Neural progenitor cell (in vitro differentiated cells): ENCODE data around the gene GLI2. TPM values are rescaled to one million over a fixed set of nuclear protein-coding genes. Genes with fewer than 3 reads are reported as not detected.

Experiments
- DNase-seq: peaks from one replicate; pipeline ENCODE4 v3.0.0-alpha.2; 2016; ENCODE audit warnings: low spot score
- H2AFZ ChIP-seq: fragments of 200-600 bp; sonication (generic); replicated peaks from 2 replicates; pipeline ENCODE4 v1.6.1; 2016; ENCODE audit warnings: antibody characterized with exemption
- H3F3A ChIP-seq: fragments of 200-600 bp; sonication (generic); 2 replicates; pipeline ENCODE4 v1.6.1; 2016; ENCODE audit warnings: antibody characterized with exemption, low read depth
- H3K27ac ChIP-seq: fragments of 200-600 bp; sonication (generic); 2 replicates; pipeline ENCODE4 v1.5.1; 2016; ENCODE audit warnings: mild to moderate bottlenecking
- H3K27me3 ChIP-seq: fragments of 200-600 bp; sonication (generic); 2 replicates; pipeline ENCODE4 v1.6.1; 2016; ENCODE audit warnings: mild to moderate bottlenecking, moderate library complexity
- H3K36me3 ChIP-seq: fragments of 200-600 bp; sonication (generic); 2 replicates; pipeline ENCODE4 v1.5.1; 2016
- H3K4me1 ChIP-seq: fragments of 200-600 bp; sonication (generic); 2 replicates; pipeline ENCODE4 v1.6.1; 2016; ENCODE audit warnings: mixed run types
- H3K4me2 ChIP-seq: fragments of 200-600 bp; sonication (generic); 2 replicates; pipeline ENCODE4 v1.6.1; 2016
- H3K4me3 ChIP-seq: fragments of 200-600 bp; sonication (generic); 2 replicates; pipeline ENCODE4 v1.5.1; 2016
- H3K79me2 ChIP-seq: fragments of 200-600 bp; sonication (generic); 2 replicates; pipeline ENCODE4 v1.6.1; 2016; ENCODE audit warnings: low read depth
- H3K9ac ChIP-seq: fragments of 200-600 bp; sonication (generic); 2 replicates; pipeline ENCODE4 v1.6.1; 2016
- H3K9me3 ChIP-seq: fragments of 200-600 bp; sonication (generic); 2 replicates; pipeline ENCODE4 v1.5.1; 2016; ENCODE audit warnings: low read depth
- H4K20me1 ChIP-seq: fragments of 200-600 bp; sonication (generic); 2 replicates; pipeline ENCODE4 v1.6.1; 2016; ENCODE audit warnings: low read depth
- H3K27ac Mint-ChIP-seq: 3 replicates; pipeline ENCODE4 v1.8.0; 2021; ENCODE audit warnings: mixed read lengths
- H3K27me3 Mint-ChIP-seq: 2 replicates; pipeline ENCODE4 v1.8.0; 2022; ENCODE audit warnings: low read depth, mild to moderate bottlenecking, inconsistent platforms, moderate library complexity, mixed read lengths; ENCODE audit not compliant: insufficient read depth
- H3K36me3 Mint-ChIP-seq: 3 replicates; pipeline ENCODE4 v1.8.0; 2021; ENCODE audit warnings: mixed read lengths
- H3K4me1 Mint-ChIP-seq: 3 replicates; pipeline ENCODE4 v1.8.0; 2021; ENCODE audit warnings: mixed read lengths
- H3K4me3 Mint-ChIP-seq: 3 replicates; pipeline ENCODE4 v1.8.0; 2021; ENCODE audit warnings: mild to moderate bottlenecking, moderate library complexity, mixed read lengths
- H3K9me3 Mint-ChIP-seq: 3 replicates; pipeline ENCODE4 v1.8.0; 2020; ENCODE audit warnings: mixed read lengths
- CTCF ChIP-seq: fragments of 200-600 bp; sonication (generic); IDR thresholded peaks from 2 replicates; pipeline ENCODE4 v1.5.1; 2017; ENCODE audit warnings: antibody characterized with exemption, mild to moderate bottlenecking
- EZH2 ChIP-seq: fragments of 200-600 bp; sonication (generic); IDR thresholded peaks from 2 replicates; pipeline ENCODE4 v1.6.1; 2017; ENCODE audit warnings: antibody characterized with exemption, mild to moderate bottlenecking, moderate library complexity
- EZH2phosphoT487 ChIP-seq: fragments of 200-600 bp; sonication (generic); IDR thresholded peaks from 2 replicates; pipeline ENCODE4 v1.6.1; 2017; ENCODE audit warnings: antibody characterized with exemption
- total RNA-seq: library from RNA; depleted of rRNA; stranded (reverse); fragments of >200 nt; gene quantifications from 2 replicates; pipeline ENCODE4 v1.2.3, GENCODE V29; 2015; ENCODE audit warnings: low replicate concordance

The GLI2 gene
- total RNA-seq, 1 donor from 2014 or later = 9.4 TPM

DNA sequence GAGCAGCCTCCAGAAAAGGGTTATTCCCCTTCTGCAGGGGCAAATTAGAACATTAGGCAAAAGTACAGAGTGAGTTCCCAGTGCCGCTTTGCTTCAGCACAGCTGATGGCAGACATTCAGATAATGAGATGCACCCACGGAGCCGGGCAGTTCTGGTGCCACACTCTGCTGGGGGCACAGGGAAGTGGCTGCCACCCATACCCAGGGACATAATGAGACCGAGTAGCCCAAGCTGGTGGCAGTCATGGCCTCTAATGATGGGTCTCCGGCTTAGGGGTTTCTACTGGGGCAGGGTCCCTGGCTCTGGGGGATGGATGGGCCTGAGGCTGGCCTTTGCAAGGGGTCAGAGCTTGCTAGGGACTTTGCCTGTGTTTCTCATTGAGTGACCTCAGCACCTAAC lies 26.2 kb downstream of the GLI2 start:
- Histone ChIP-seq H3K4me3 (no peak overlapping the region), H3K4me1 (peaks cover 68% of the 10 kb centered on the region), H3K4me2 (no peak overlapping the region), H3K27ac (no peak overlapping the region), H4K20me1 (peaks cover 100% of the 10 kb centered on the region), H3K27me3 (no peaks in the 10 kb centered on the region), H3K9ac (no peak overlapping the region), H3K79me2 (peaks cover 100% of the 10 kb centered on the region), H2AFZ (no peak overlapping the region), H3F3A (peaks cover 16% of the 10 kb centered on the region), H3K36me3 (no peaks in the 10 kb centered on the region), H3K9me3 (no peaks in the 10 kb centered on the region)
- no peak for TF ChIP-seq EZH2
- no peak for TF ChIP-seq EZH2phosphoT487
- TF ChIP-seq CTCF = no peak
- Mint-ChIP-seq H3K27me3 (peaks cover 3% of the 10 kb centered on the region), H3K4me1 (peaks cover 76% of the 10 kb centered on the region), H3K27ac (no peak overlapping the region), H3K9me3 (peaks cover 2% of the 10 kb centered on the region), H3K4me3 (no peak overlapping the region), H3K36me3 (peaks cover 9% of the 10 kb centered on the region)
- no peak for DNase-seq

- no peak overlapping the region for H3K4me3 Mint-ChIP-seq
- H3K36me3 Mint-ChIP-seq = peaks cover 6% of the 10 kb centered on the region
- H4K20me1 ChIP-seq = peaks cover 100% of the 10 kb centered on the region
- no peaks in the 10 kb centered on the region for H3K9me3 Mint-ChIP-seq
- peaks cover 3% of the 10 kb centered on the region for H3K27me3 Mint-ChIP-seq
- peaks cover 64% of the 10 kb centered on the region for H3K4me1 ChIP-seq
- H2AFZ ChIP-seq = no peak overlapping the region
- peaks cover 78% of the 10 kb centered on the region for H3K4me1 Mint-ChIP-seq
- H3F3A ChIP-seq = peaks cover 10% of the 10 kb centered on the region
- no peak overlapping the region for H3K9ac ChIP-seq
- H3K27ac Mint-ChIP-seq = no peak overlapping the region
- no peak for TF ChIP-seq EZH2phosphoT487
- TF ChIP-seq EZH2 = no peak
- DNase-seq = no peak
- no peaks in the 10 kb centered on the region for H3K9me3 ChIP-seq
- no peak overlapping the region for H3K4me2 ChIP-seq
- H3K27ac ChIP-seq = no peak overlapping the region
- no peak overlapping the region for H3K4me3 ChIP-seq
- H3K36me3 ChIP-seq = no peaks in the 10 kb centered on the region
- no peaks in the 10 kb centered on the region for H3K27me3 ChIP-seq
- peaks cover 100% of the 10 kb centered on the region for H3K79me2 ChIP-seq
Observed at GRCh38 chr2:120762341-120763061, 26.8 kb downstream of the GLI2 start.

DNA sequence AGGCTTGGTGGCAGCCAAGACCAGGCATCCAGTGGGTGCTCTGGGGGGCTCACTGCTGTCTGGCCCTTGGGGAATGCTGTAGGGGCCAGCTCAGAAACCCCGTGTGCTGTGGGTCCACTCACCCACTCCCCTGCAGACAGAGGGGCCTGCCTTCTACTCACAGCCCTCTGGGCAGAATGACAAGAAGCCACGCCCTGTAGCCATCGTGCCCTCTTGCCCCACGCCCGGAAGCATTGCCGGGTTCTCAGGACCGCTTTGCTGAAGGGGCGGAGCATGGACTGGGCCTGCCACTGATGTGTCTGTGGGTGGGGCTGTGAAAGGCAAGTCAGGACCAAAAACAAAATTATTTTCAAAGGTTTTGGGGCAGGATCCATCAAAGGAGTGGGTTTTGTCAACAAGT lies 27.8 kb downstream of the GLI2 start:
- Histone ChIP-seq H3F3A (no peaks in the 10 kb centered on the region), H2AFZ (no peak overlapping the region), H3K27ac (no peak overlapping the region), H4K20me1 (peaks cover 100% of the 10 kb centered on the region), H3K27me3 (no peaks in the 10 kb centered on the region), H3K4me3 (no peak overlapping the region), H3K4me2 (no peak overlapping the region), H3K36me3 (no peaks in the 10 kb centered on the region), H3K4me1 (peaks cover 54% of the 10 kb centered on the region), H3K9me3 (no peaks in the 10 kb centered on the region), H3K9ac (no peak overlapping the region), H3K79me2 (peaks cover 100% of the 10 kb centered on the region)
- peaks cover 76% of the 10 kb centered on the region for H3K4me1 Mint-ChIP-seq
- peaks cover 2% of the 10 kb centered on the region for H3K27me3 Mint-ChIP-seq
- no peak overlapping the region for H3K27ac Mint-ChIP-seq
- no peak overlapping the region for H3K4me3 Mint-ChIP-seq
- no peaks in the 10 kb centered on the region for H3K9me3 Mint-ChIP-seq
- DNase-seq = no peak
- H3K36me3 Mint-ChIP-seq = peaks cover 5% of the 10 kb centered on the region
- TF ChIP-seq EZH2phosphoT487 = no peak
- no peak for TF ChIP-seq EZH2
- no peak for TF ChIP-seq CTCF

DNA sequence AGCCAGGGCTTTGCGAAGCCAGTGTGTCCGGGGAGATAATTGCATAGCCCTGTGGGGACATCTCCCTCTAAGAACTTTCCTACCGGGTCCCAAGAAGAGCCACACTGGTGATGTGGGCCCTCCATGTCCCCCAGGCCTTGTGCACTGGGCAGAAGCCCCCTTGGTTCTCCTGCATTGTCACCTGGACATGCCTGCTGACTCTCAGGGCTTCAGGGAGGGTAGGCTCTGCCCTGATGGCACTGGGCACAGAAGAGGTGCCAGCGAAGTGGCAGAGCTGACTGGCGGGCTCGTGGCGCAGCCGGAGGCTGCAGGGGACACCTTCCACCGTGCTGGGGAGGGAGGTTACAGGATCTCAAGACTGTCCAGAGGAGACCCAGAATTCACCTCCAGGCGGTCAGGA lies 28.3 kb downstream of the GLI2 start:
- Histone ChIP-seq H3K36me3 (no peaks in the 10 kb centered on the region), H3F3A (no peaks in the 10 kb centered on the region), H3K27me3 (no peaks in the 10 kb centered on the region), H3K4me2 (no peak overlapping the region), H3K27ac (no peak overlapping the region), H3K4me3 (no peak overlapping the region), H3K9ac (no peak overlapping the region), H4K20me1 (peaks cover 100% of the 10 kb centered on the region), H2AFZ (no peak overlapping the region), H3K4me1 (peaks cover 50% of the 10 kb centered on the region), H3K79me2 (peaks cover 100% of the 10 kb centered on the region), H3K9me3 (no peaks in the 10 kb centered on the region)
- no peaks in the 10 kb centered on the region for H3K9me3 Mint-ChIP-seq
- no peak overlapping the region for H3K4me3 Mint-ChIP-seq
- DNase-seq = no peak
- TF ChIP-seq EZH2phosphoT487 (no peak), EZH2 (no peak), CTCF (no peak)
- H3K36me3 Mint-ChIP-seq = peaks cover 6% of the 10 kb centered on the region
- no peak overlapping the region for H3K27ac Mint-ChIP-seq
- H3K27me3 Mint-ChIP-seq = peaks cover 2% of the 10 kb centered on the region
- H3K4me1 Mint-ChIP-seq = peaks cover 77% of the 10 kb centered on the region
